H1 (cell line): ENCODE measurements around the gene RNASE12. TPM values are rescaled to one million over a fixed set of nuclear protein-coding genes. Genes with fewer than 3 reads are reported as not detected.

Experiments
- CBX5 ChIP-seq: fragments of 300-800, 300-1000 bp; sonication (generic); IDR thresholded peaks from 2 replicates; pipeline ENCODE4 v1.7.1; 2016; ENCODE audit warnings: antibody characterized with exemption, low read length, low read depth
- CBX8 ChIP-seq: fragments of 300-800, 300-1000 bp; sonication (generic); IDR thresholded peaks from 2 replicates; pipeline ENCODE4 v1.7.1; 2016; ENCODE audit warnings: low read depth, low read length, borderline replicate concordance
- CHD1 ChIP-seq: IDR thresholded peaks from 2 replicates; pipeline ENCODE4 v1.6.1; 2012; ENCODE audit warnings: low read depth, low read length, improper control_type of control experiment
- CREB1 ChIP-seq: IDR thresholded peaks from 2 replicates; pipeline ENCODE4 v1.6.1; 2012; ENCODE audit warnings: inconsistent platforms
- JUN ChIP-seq: IDR thresholded peaks from 2 replicates; pipeline ENCODE4 v1.6.1; 2011; ENCODE audit warnings: low read depth, mild to moderate bottlenecking, improper control_type of control experiment, low read length
- KDM1A ChIP-seq: fragments of 200-600, 300-600 bp; sonication (generic); IDR thresholded peaks from 2 replicates; pipeline ENCODE4 v1.7.1; 2016; ENCODE audit warnings: mild to moderate bottlenecking, low read length, borderline replicate concordance
- KDM4A ChIP-seq: IDR thresholded peaks from one replicate; pipeline ENCODE4 v1.7.1; 2012; ENCODE audit warnings: low read depth, mild to moderate bottlenecking, moderate library complexity, low read length, inconsistent platforms; ENCODE audit not compliant: severe bottlenecking
- KDM5A ChIP-seq: fragments of 200-600 bp; IDR thresholded peaks from 2 replicates; pipeline ENCODE4 v1.7.1; 2012; ENCODE audit warnings: mild to moderate bottlenecking, low read length, inconsistent platforms, mixed read lengths
- MAFK ChIP-seq: IDR thresholded peaks from 2 replicates; pipeline ENCODE4 v1.6.1; 2012; ENCODE audit warnings: low read depth, mild to moderate bottlenecking, improper control_type of control experiment, low read length
- NANOG ChIP-seq: IDR thresholded peaks from 2 replicates; pipeline ENCODE4 v1.6.1; 2011; ENCODE audit warnings: low read length, low read depth, mild to moderate bottlenecking, inconsistent platforms; ENCODE audit not compliant: insufficient read depth, poor library complexity, severe bottlenecking
- POLR2A ChIP-seq, 2 experiments: IDR thresholded peaks; 1 replicate in 1 of 2; 2 replicates in 1 of 2; pipeline ENCODE4 v1.6.1; 2011; ENCODE audit warnings: low read depth in 2 of 2, low read length in 2 of 2, mild to moderate bottlenecking in 2 of 2; ENCODE audit errors: control extremely low read depth in 1 of 2
- POU5F1 ChIP-seq: IDR thresholded peaks from 2 replicates; pipeline ENCODE4 v1.6.1; 2011; ENCODE audit warnings: low read depth, mild to moderate bottlenecking, low read length, moderate library complexity
- RAD21 ChIP-seq, 2 experiments: IDR thresholded peaks in 1 of 2; conservative IDR thresholded peaks in 1 of 2; 2 replicates each; pipeline ENCODE4 v1.6.1; 2011; ENCODE audit warnings: low read depth in 2 of 2, low read length in 2 of 2, improper control_type of control experiment in 1 of 2, inconsistent platforms in 1 of 2, mild to moderate bottlenecking in 1 of 2, moderate library complexity in 1 of 2
- RFX5 ChIP-seq: IDR thresholded peaks from 2 replicates; pipeline ENCODE4 v1.6.1; 2011; ENCODE audit warnings: low read depth, low read length, improper control_type of control experiment, borderline replicate concordance
- RXRA ChIP-seq: IDR thresholded peaks from 2 replicates; pipeline ENCODE4 v1.6.1; 2011; ENCODE audit warnings: low read depth, mild to moderate bottlenecking, low read length, moderate library complexity; ENCODE audit not compliant: insufficient read depth
- SIN3A ChIP-seq, 2 experiments: IDR thresholded peaks in 1 of 2; conservative IDR thresholded peaks in 1 of 2; 2 replicates each; pipeline ENCODE4 v1.6.1; 2011 to 2012; ENCODE audit warnings: low read length in 2 of 2, improper control_type of control experiment in 1 of 2, low read depth in 1 of 2, mild to moderate bottlenecking in 1 of 2
- SIX5 ChIP-seq: IDR thresholded peaks from 2 replicates; pipeline ENCODE4 v1.6.1; 2011; ENCODE audit warnings: mild to moderate bottlenecking, low read depth, low read length
- TAF7 ChIP-seq: optimal IDR thresholded peaks from 2 replicates; pipeline ENCODE3; 2011; ENCODE audit warnings: low read depth, mild to moderate bottlenecking, inconsistent platforms, low read length, moderate library complexity, borderline replicate concordance
- TBP ChIP-seq: IDR thresholded peaks from 2 replicates; pipeline ENCODE4 v1.6.1; 2011; ENCODE audit warnings: low read depth, low read length, improper control_type of control experiment
- TEAD4 ChIP-seq: IDR thresholded peaks from 2 replicates; pipeline ENCODE4 v1.6.1; 2012; ENCODE audit warnings: low read depth, low read length, inconsistent platforms, mixed read lengths
- polyA plus RNA-seq, 7 experiments: library from polyadenylated mRNA; depleted of rRNA in 3 of 7; stranded (reverse) in 5 of 7; unstranded in 2 of 7; fragments of >200 nt in 5 of 7; fragments of 200-250 nt in 2 of 7; gene quantifications; 1 replicate in 5 of 7; 2 replicates in 1 of 7; 4 replicates in 1 of 7; pipeline versions ENCODE4 v1.2.1 to v1.2.3, GENCODE V29; 2011 to 2013; ENCODE audit warnings: missing spikeins in 2 of 7, mixed read lengths in 2 of 7
- total RNA-seq: library from RNA; stranded (reverse); fragmentation: NEBNext Ultra II Directional; extraction: Animal tissue kit (Norgen Biotek cat#: 25700); gene quantifications from 2 replicates; pipeline ENCODE4 v1.2.1, GENCODE V29; 2021
- TF ChIP-seq, protein P1 (sequence below), 3 experiments: IDR thresholded peaks; 1 replicate in 2 of 3; 2 replicates in 1 of 3; pipeline versions ENCODE4 v1.5.1 to v1.6.1; 2011; ENCODE audit warnings: low read length in 3 of 3, mild to moderate bottlenecking in 3 of 3, inconsistent platforms in 2 of 3, low read depth in 1 of 3, moderate library complexity in 1 of 3; ENCODE audit not compliant: insufficient read depth in 1 of 3; ENCODE audit errors: control extremely low read depth in 1 of 3

RNASE12 gene
- total and polyA plus RNA-seq, 2 of the 8 experiments (the other 6 are each of a cell fraction or from before 2014, with no cell fraction given): not detected

DNA sequence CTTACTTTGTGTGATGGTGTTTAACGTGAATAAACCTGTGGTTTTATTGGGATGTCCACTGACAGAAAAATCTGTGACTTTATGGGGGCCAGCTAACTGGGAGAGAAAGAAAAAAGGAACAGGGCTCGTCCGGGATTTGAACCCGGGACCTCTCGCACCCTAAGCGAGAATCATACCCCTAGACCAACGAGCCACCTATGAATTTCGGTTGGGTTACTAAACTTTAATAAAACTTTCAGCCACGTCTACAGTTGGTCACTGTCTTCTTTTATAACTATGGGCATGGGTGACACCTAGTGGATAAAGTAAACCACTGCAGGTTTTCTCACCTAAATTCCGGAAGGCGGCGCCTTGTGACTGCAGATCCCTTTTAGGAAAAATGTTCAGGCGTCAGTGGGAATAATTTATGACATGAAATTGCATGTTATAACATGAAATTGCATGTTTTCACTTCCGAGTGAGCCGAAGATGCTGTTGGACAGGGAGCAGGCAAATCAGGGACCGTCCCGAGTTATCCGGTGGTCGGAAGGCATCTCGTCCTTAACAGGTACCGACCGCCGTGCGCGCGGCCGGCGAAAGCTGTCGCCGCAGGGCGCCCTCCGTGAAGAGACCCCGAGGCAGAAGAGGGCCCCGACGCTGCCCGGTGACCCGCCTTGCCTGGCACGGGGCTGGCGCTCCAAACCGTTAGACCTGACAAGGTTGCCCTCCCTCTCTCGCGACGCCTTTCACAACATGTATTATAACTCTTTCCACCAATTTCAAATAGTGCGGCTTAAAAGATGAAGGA, 18.2 kb upstream of the RNASE12 start (continued):
- TF ChIP-seq TEAD4 (0 out of 2 replicates have a peak, but pooled peaks have one; percentile 21), CBX5 (no peak), KDM4A (peak; percentile 57), CHD1 (no peak), KDM5A (peak; percentile 81; the same call in 1 of the 2 replicates), JUN (no peak), MAFK (peak; percentile 48; the same call in 1 of the 2 replicates), TBP (peak; percentile 99), SIX5 (no peak), SIN3A (conservative IDR thresholded peaks at IDR 0.05 in 1 of 2, IDR thresholded peaks at IDR 0.05 in 1 of 2; ENCODE audit: low read depth in 1 of 2, low read length in 2 of 2) (no peak; a peak in 1 of 4 replicates), CREB1 (peak; percentile 39; the same call in 1 of the 2 replicates), RXRA (no peak), KDM1A (0 out of 2 replicates have a peak, but pooled peaks have one; percentile 6), RAD21 (IDR thresholded peaks at IDR 0.05 in 1 of 2, conservative IDR thresholded peaks at IDR 0.05 in 1 of 2; ENCODE audit: low read depth in 2 of 2, low read length in 2 of 2) (peak; percentile 89 to 90), RFX5 (no peak), TAF7 (peak; percentile 59), POLR2A (IDR thresholded peaks at IDR 0.05; ENCODE audit: control extremely low read depth in 1 of 2, low read depth in 2 of 2, low read length in 2 of 2) (no peak), CBX8 (no peak), NANOG (no peak), POU5F1 (peak; percentile 67; the same call in 1 of the 2 replicates)
- TF ChIP-seq, protein P1, sequence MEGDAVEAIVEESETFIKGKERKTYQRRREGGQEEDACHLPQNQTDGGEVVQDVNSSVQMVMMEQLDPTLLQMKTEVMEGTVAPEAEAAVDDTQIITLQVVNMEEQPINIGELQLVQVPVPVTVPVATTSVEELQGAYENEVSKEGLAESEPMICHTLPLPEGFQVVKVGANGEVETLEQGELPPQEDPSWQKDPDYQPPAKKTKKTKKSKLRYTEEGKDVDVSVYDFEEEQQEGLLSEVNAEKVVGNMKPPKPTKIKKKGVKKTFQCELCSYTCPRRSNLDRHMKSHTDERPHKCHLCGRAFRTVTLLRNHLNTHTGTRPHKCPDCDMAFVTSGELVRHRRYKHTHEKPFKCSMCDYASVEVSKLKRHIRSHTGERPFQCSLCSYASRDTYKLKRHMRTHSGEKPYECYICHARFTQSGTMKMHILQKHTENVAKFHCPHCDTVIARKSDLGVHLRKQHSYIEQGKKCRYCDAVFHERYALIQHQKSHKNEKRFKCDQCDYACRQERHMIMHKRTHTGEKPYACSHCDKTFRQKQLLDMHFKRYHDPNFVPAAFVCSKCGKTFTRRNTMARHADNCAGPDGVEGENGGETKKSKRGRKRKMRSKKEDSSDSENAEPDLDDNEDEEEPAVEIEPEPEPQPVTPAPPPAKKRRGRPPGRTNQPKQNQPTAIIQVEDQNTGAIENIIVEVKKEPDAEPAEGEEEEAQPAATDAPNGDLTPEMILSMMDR (IDR thresholded peaks at IDR 0.05; ENCODE audit: control extremely low read depth in 1 of 3, insufficient read depth in 1 of 3, low read depth in 1 of 3, low read length in 3 of 3): peak; percentile 28 to 99 (median 80)
